KMS-11 (cell line): ENCODE data around the gene DHX58.
"Not testable (repeated sequence)": the region's sequence is repeated elsewhere in the genome, so short reads cannot be mapped to it uniquely, and the experiment has no call there.

Experiments used
- H2AFZ ChIP-seq: fragments of 200-600 bp; sonication (generic); 2 replicates; pipeline ENCODE4 v1.6.1; 2016; ENCODE audit warnings: antibody characterized with exemption, mixed run types, low read depth
- H3K27ac ChIP-seq: fragments of 200-600 bp; sonication (generic); 2 replicates; pipeline ENCODE4 v1.6.1; 2016; ENCODE audit warnings: mild to moderate bottlenecking, mixed run types
- H3K27me3 ChIP-seq: fragments of 200-600 bp; sonication (generic); 2 replicates; pipeline ENCODE4 v1.6.1; 2017; ENCODE audit warnings: mild to moderate bottlenecking, low read depth, mixed run types, moderate library complexity; ENCODE audit not compliant: insufficient read depth
- H3K36me3 ChIP-seq: fragments of 200-600 bp; sonication (generic); 2 replicates; pipeline ENCODE4 v1.6.1; 2017; ENCODE audit warnings: mild to moderate bottlenecking, mixed run types; ENCODE audit not compliant: insufficient read depth
- H3K4me1 ChIP-seq: fragments of 200-600 bp; sonication (generic); 2 replicates; pipeline ENCODE4 v1.6.1; 2016; ENCODE audit warnings: mild to moderate bottlenecking, low read depth, mixed run types; ENCODE audit not compliant: poor library complexity, severe bottlenecking
- H3K4me2 ChIP-seq: fragments of 200-600 bp; sonication (generic); 2 replicates; pipeline ENCODE4 v1.7.0; 2016; ENCODE audit warnings: mild to moderate bottlenecking, mixed run types
- H3K4me3 ChIP-seq: fragments of 200-600 bp; sonication (generic); IDR thresholded peaks from 2 replicates; pipeline ENCODE4 v1.6.1; 2017; ENCODE audit warnings: low read depth, low read length, mixed read lengths; ENCODE audit not compliant: insufficient read depth
- H3K79me2 ChIP-seq: fragments of 200-600 bp; sonication (generic); 2 replicates; pipeline ENCODE4 v1.6.1; 2016; ENCODE audit warnings: low read depth, mixed run types; ENCODE audit not compliant: insufficient read depth
- H3K9ac ChIP-seq: fragments of 200-600 bp; sonication (generic); 2 replicates; pipeline ENCODE4 v1.6.1; 2016; ENCODE audit warnings: mild to moderate bottlenecking, mixed run types
- H4K20me1 ChIP-seq: fragments of 200-600 bp; sonication (generic); 2 replicates; pipeline ENCODE4 v1.6.1; 2016; ENCODE audit warnings: mild to moderate bottlenecking, mixed run types; ENCODE audit not compliant: insufficient read depth
- CTCF ChIP-seq: fragments of 200-600 bp; sonication (generic); conservative IDR thresholded peaks from 2 replicates; pipeline ENCODE4 v1.6.1; 2017; ENCODE audit warnings: low read depth, mild to moderate bottlenecking, antibody characterized with exemption, low read length, moderate library complexity, mixed read lengths

The DHX58 gene

GRCh38 chr17:42153919-42154742 is 41.6 kb upstream of the DHX58 start:
- peak overlapping the region; percentile 61 for H3K4me3 ChIP-seq
- no peaks in the 10 kb centered on the region for H3K27me3 ChIP-seq
- peaks cover 46% of the 10 kb centered on the region for H3K79me2 ChIP-seq
- peak overlapping the region; percentile 74 for H3K4me2 ChIP-seq
- H3K9ac ChIP-seq = peak overlapping the region; percentile 70; the same call in 1 of the 2 replicates
- H3K36me3 ChIP-seq = no peaks in the 10 kb centered on the region
- no peaks in the 10 kb centered on the region for H4K20me1 ChIP-seq
- no peak for TF ChIP-seq CTCF
- H2AFZ ChIP-seq = peak overlapping the region; percentile 52
- peak overlapping the region; percentile 10; the same call in 1 of the 2 replicates for H3K27ac ChIP-seq
- H3K4me1 ChIP-seq = peaks cover 26% of the 10 kb centered on the region

- Histone ChIP-seq H3K27ac (no peak overlapping the region), H2AFZ (no peak overlapping the region), H3K36me3 (no peaks in the 10 kb centered on the region; the same call in 1 of the 2 replicates), H3K9ac (no peak overlapping the region), H4K20me1 (peaks cover 9% of the 10 kb centered on the region; the same call in 1 of the 2 replicates), H3K79me2 (peaks cover 84% of the 10 kb centered on the region), H3K4me3 (no peak overlapping the region), H3K4me1 (peaks cover 7% of the 10 kb centered on the region), H3K4me2 (no peak overlapping the region), H3K27me3 (no peaks in the 10 kb centered on the region)
- TF ChIP-seq CTCF = no peak
Observed at GRCh38 chr17:42146911-42147607, 34.5 kb upstream of the DHX58 start.

GRCh38 chr17:42143138-42143537 is 30.6 kb upstream of the DHX58 start:
- not testable (repeated sequence) for H3K27ac ChIP-seq, H3K4me2 ChIP-seq

GRCh38 chr17:42142371-42142896 is 29.9 kb upstream of the DHX58 start:
- Histone ChIP-seq H3K4me2 (no peak overlapping the region), H3K4me3 (no peak overlapping the region), H3K27ac (no peak overlapping the region), H2AFZ (no peak overlapping the region), H3K9ac (no peak overlapping the region), H3K79me2 (peaks cover 85% of the 10 kb centered on the region), H4K20me1 (peaks cover 14% of the 10 kb centered on the region; the same call in 1 of the 2 replicates), H3K4me1 (peaks cover 3% of the 10 kb centered on the region), H3K36me3 (no peaks in the 10 kb centered on the region), H3K27me3 (no peaks in the 10 kb centered on the region)
- TF ChIP-seq CTCF = no peak

More at GRCh38 chr17:42143138-42143537, 30.6 kb upstream of the DHX58 start:
- peaks cover 85% of the 10 kb centered on the region for H3K79me2 ChIP-seq
- H3K27me3 ChIP-seq, H3K36me3 ChIP-seq, H3K4me3 ChIP-seq, H2AFZ ChIP-seq, H3K9ac ChIP-seq, H3K4me1 ChIP-seq: not testable (repeated sequence)
- H4K20me1 ChIP-seq = peaks cover 14% of the 10 kb centered on the region; the same call in 1 of the 2 replicates
